Osteocyte (in vitro differentiated cells): Measurements from ENCODE around the gene PHKB. TPM values are rescaled to one million over a fixed set of nuclear protein-coding genes. Genes with fewer than 3 reads are reported as not detected.

Experiments used
- DNase-seq: peaks from one replicate; pipeline ENCODE4 v3.0.0; 2021; ENCODE audit warnings: mixed read lengths; ENCODE audit not compliant: unreplicated experiment; ENCODE audit errors: extremely low spot score
- H3K27ac Mint-ChIP-seq: one replicate; pipeline ENCODE4 v1.8.0; 2021; ENCODE audit warnings: mild to moderate bottlenecking, mixed read lengths; ENCODE audit not compliant: unreplicated experiment
- H3K27me3 Mint-ChIP-seq: one replicate; pipeline ENCODE4 v1.8.0; 2021; ENCODE audit warnings: mixed read lengths; ENCODE audit not compliant: unreplicated experiment
- H3K36me3 Mint-ChIP-seq: one replicate; pipeline ENCODE4 v1.8.0; 2021; ENCODE audit warnings: mixed read lengths; ENCODE audit not compliant: unreplicated experiment
- H3K4me1 Mint-ChIP-seq: one replicate; pipeline ENCODE4 v1.8.0; 2021; ENCODE audit warnings: mixed read lengths; ENCODE audit not compliant: unreplicated experiment
- H3K4me3 Mint-ChIP-seq: one replicate; pipeline ENCODE4 v1.8.0; 2021; ENCODE audit warnings: mild to moderate bottlenecking, moderate library complexity, mixed read lengths; ENCODE audit not compliant: unreplicated experiment
- H3K9me3 Mint-ChIP-seq: one replicate; pipeline ENCODE4 v1.8.0; 2021; ENCODE audit warnings: mixed read lengths; ENCODE audit not compliant: unreplicated experiment
- CTCF ChIP-seq: fragments of 200-600 bp; sonication (generic); IDR thresholded peaks from 2 replicates; pipeline ENCODE4 v1.5.0; 2021; ENCODE audit warnings: antibody characterized with exemption, mild to moderate bottlenecking, moderate library complexity
- long read RNA-seq: library from polyadenylated mRNA; unstranded; transcript quantifications from one replicate; pipeline ENCODE4 v2.0.0, GENCODE V29; 2021
- total RNA-seq: library from RNA; stranded (reverse); gene quantifications from 2 replicates; pipeline ENCODE4 v1.2.1, GENCODE V29; 2021

The PHKB gene
- total RNA-seq = 61.2 and 64.3 TPM in 2 replicates
- long read RNA-seq, full-length matches to known transcripts = 14 of 59 reads
- long read RNA-seq, partial matches to known transcripts = 21 of 59 reads
- long read RNA-seq, other reads (novel, unspliced or antisense) = 24 of 59 reads

GRCh38 chr16:47460711-47461597 is at the start of gene PHKB, which contains the start of gene ITFG1:
TSS of gene PHKB (plus strand) at chr16:47461331. CDS start at chr16:47461351, 20 bp downstream.
TSS of gene ITFG1 (minus strand) at chr16:47461063. CDS start at chr16:47461045, 18 bp downstream.
- TF ChIP-seq CTCF = no peak
- no peaks in the 10 kb centered on the region for H3K9me3 Mint-ChIP-seq
- no peaks in the 10 kb centered on the region for H3K27me3 Mint-ChIP-seq
- H3K4me3 Mint-ChIP-seq = peak within 1 kb of the TSS; percentile 96
- DNase-seq = peak; percentile 97
- H3K4me1 Mint-ChIP-seq = peaks cover 40% of the 10 kb centered on the region
- H3K36me3 Mint-ChIP-seq = peaks cover 11% of the 10 kb centered on the region
- H3K27ac Mint-ChIP-seq = peak within 1 kb of the TSS; percentile 96

GRCh38 chr16:47413041-47413440 is 48.1 kb upstream of the PHKB start:
- no peak for DNase-seq
- Mint-ChIP-seq H3K4me1 (peaks cover 20% of the 10 kb centered on the region), H3K36me3 (peaks cover 11% of the 10 kb centered on the region), H3K4me3 (no peak overlapping the region), H3K9me3 (no peaks in the 10 kb centered on the region), H3K27ac (peak overlapping the region; percentile 35), H3K27me3 (no peaks in the 10 kb centered on the region)
- no peak for TF ChIP-seq CTCF

- no peak for DNase-seq
- Mint-ChIP-seq H3K27ac (no peak overlapping the region), H3K9me3 (no peaks in the 10 kb centered on the region), H3K36me3 (peaks cover 18% of the 10 kb centered on the region), H3K4me3 (no peak overlapping the region), H3K4me1 (peaks cover 15% of the 10 kb centered on the region), H3K27me3 (no peaks in the 10 kb centered on the region)
- TF ChIP-seq CTCF = no peak
Observed at GRCh38 chr16:47416869-47417268, 44.3 kb upstream of the PHKB start.

- Mint-ChIP-seq H3K27ac (no peak overlapping the region), H3K36me3 (peaks cover 55% of the 10 kb centered on the region), H3K9me3 (peaks cover 12% of the 10 kb centered on the region), H3K27me3 (no peaks in the 10 kb centered on the region), H3K4me1 (no peaks in the 10 kb centered on the region), H3K4me3 (no peak overlapping the region)
- no peak for DNase-seq
- TF ChIP-seq CTCF = no peak
Observed at GRCh38 chr16:47424846-47425245, 36.3 kb upstream of the PHKB start.

GRCh38 chr16:47426806-47427205 is 34.3 kb upstream of the PHKB start:
- no peak for TF ChIP-seq CTCF
- Mint-ChIP-seq H3K27me3 (no peaks in the 10 kb centered on the region), H3K36me3 (peaks cover 48% of the 10 kb centered on the region), H3K27ac (no peak overlapping the region), H3K4me1 (no peaks in the 10 kb centered on the region), H3K4me3 (no peak overlapping the region), H3K9me3 (peaks cover 12% of the 10 kb centered on the region)
- no peak for DNase-seq
